ENCODE measurements around the gene PLEKHG5. TPM values are rescaled to one million over a fixed set of nuclear protein-coding genes. Genes with fewer than 3 reads are reported as not detected.
"Not testable (repeated sequence)": the region's sequence is repeated elsewhere in the genome, so short reads cannot be mapped to it uniquely, and the experiment has no call there.

PLEKHG5 gene
- total RNA-seq, 1 donor from 2014 or later: 1.9 TPM

DNA sequence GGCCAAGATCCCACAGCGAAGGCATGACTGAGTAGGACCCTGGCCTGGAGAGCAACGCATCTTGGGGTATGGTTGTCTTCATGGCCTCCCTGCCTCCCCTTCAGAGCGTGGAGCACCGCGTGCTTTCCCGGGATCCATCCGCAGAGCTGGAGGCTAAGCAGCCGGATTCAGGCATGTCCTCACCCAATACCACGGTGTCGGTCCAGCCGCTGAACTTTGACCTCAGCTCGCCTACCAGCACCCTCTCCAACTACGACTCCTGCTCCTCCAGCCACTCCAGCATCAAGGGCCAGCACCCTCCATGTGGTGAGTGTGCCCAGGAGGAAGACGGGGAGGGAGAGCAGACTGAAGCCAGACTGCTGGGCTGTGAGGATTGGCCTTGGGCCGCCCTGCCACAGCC, 47.1 kb downstream of the PLEKHG5 start:
- no peak overlapping the region for H3K27ac Mint-ChIP-seq
- no peaks in the 10 kb centered on the region for H3K36me3 Mint-ChIP-seq (ENCODE audit: low read depth)
- H3K4me1 Mint-ChIP-seq: peaks cover 11% of the 10 kb centered on the region
- DNase-seq: no peak
- no peak overlapping the region for H3K4me3 Mint-ChIP-seq
- no peaks in the 10 kb centered on the region for H3K9me3 Mint-ChIP-seq
- intact Hi-C loops (cut with micrococcal nuclease): no loop called here
- H3K27me3 Mint-ChIP-seq: peaks cover 34% of the 10 kb centered on the region

GRCh38 chr1:6443339-6444115, 47.9 kb downstream of the PLEKHG5 start:
- no peaks in the 10 kb centered on the region for H3K36me3 Mint-ChIP-seq (ENCODE audit: low read depth)
- H3K27ac Mint-ChIP-seq: no peak overlapping the region
- no peaks in the 10 kb centered on the region for H3K9me3 Mint-ChIP-seq
- DNase-seq: no peak
- intact Hi-C loops (cut with micrococcal nuclease): no loop called here
- peaks cover 8% of the 10 kb centered on the region for H3K4me1 Mint-ChIP-seq
- H3K4me3 Mint-ChIP-seq: no peak overlapping the region
- H3K27me3 Mint-ChIP-seq: peaks cover 34% of the 10 kb centered on the region

- peaks cover 34% of the 10 kb centered on the region for H3K27me3 Mint-ChIP-seq
- H3K9me3 Mint-ChIP-seq: no peaks in the 10 kb centered on the region
- no peak overlapping the region for H3K27ac Mint-ChIP-seq
- intact Hi-C loops (cut with micrococcal nuclease): no loop called here
- no peak overlapping the region for H3K4me3 Mint-ChIP-seq
- H3K4me1 Mint-ChIP-seq: peaks cover 10% of the 10 kb centered on the region
- no peak for DNase-seq
- no peaks in the 10 kb centered on the region for H3K36me3 Mint-ChIP-seq (ENCODE audit: low read depth)
These were observed 49.9 kb downstream of the PLEKHG5 start for GRCh38 chr1:6441586-6441985.

GRCh38 chr1:6440198-6441126, 51.0 kb downstream of the PLEKHG5 start:
- Mint-ChIP-seq H3K4me1 (peaks cover 10% of the 10 kb centered on the region), H3K9me3 (no peaks in the 10 kb centered on the region), H3K27me3 (peaks cover 28% of the 10 kb centered on the region), H3K4me3 (peak overlapping the region; percentile 37), H3K27ac (no peak overlapping the region), H3K36me3 (ENCODE audit: low read depth) (no peaks in the 10 kb centered on the region)
- peak; percentile 92 for DNase-seq
- intact Hi-C loops (cut with micrococcal nuclease): no loop called here

- Mint-ChIP-seq H3K27me3 (peaks cover 34% of the 10 kb centered on the region), H3K4me3 (no peak overlapping the region), H3K36me3 (ENCODE audit: low read depth) (no peaks in the 10 kb centered on the region), H3K27ac (peak overlapping the region; percentile 58), H3K4me1 (peaks cover 10% of the 10 kb centered on the region), H3K9me3 (no peaks in the 10 kb centered on the region)
- peak; percentile 93 for DNase-seq
- intact Hi-C loops (cut with micrococcal nuclease): loop anchor here (1.0 kb wide), 1 partner anchor 192 kb away; no protein-coding TSS in a partner anchor
These were observed 53.4 kb downstream of the PLEKHG5 start for GRCh38 chr1:6438047-6438525.

GRCh38 chr1:6437012-6437700, 54.3 kb downstream of the PLEKHG5 start:
- H3K4me1 Mint-ChIP-seq: peaks cover 10% of the 10 kb centered on the region
- H3K9me3 Mint-ChIP-seq; H3K36me3 Mint-ChIP-seq (ENCODE audit: low read depth); DNase-seq; H3K4me3 Mint-ChIP-seq; intact Hi-C loops (cut with micrococcal nuclease); H3K27ac Mint-ChIP-seq: not testable (repeated sequence)
- H3K27me3 Mint-ChIP-seq: peaks cover 34% of the 10 kb centered on the region

GRCh38 chr1:6436277-6436676, 55.2 kb downstream of the PLEKHG5 start:
- peaks cover 10% of the 10 kb centered on the region for H3K4me1 Mint-ChIP-seq
- H3K4me3 Mint-ChIP-seq; intact Hi-C loops (cut with micrococcal nuclease); H3K9me3 Mint-ChIP-seq; DNase-seq; H3K27ac Mint-ChIP-seq; H3K36me3 Mint-ChIP-seq (ENCODE audit: low read depth): not testable (repeated sequence)
- H3K27me3 Mint-ChIP-seq: peaks cover 29% of the 10 kb centered on the region

GRCh38 chr1:6435547-6435946, 55.9 kb downstream of the PLEKHG5 start:
- intact Hi-C loops (cut with micrococcal nuclease): no loop called here
- no peaks in the 10 kb centered on the region for H3K36me3 Mint-ChIP-seq (ENCODE audit: low read depth)
- peaks cover 8% of the 10 kb centered on the region for H3K4me1 Mint-ChIP-seq
- DNase-seq: no peak
- no peaks in the 10 kb centered on the region for H3K9me3 Mint-ChIP-seq
- no peak overlapping the region for H3K27ac Mint-ChIP-seq
- H3K27me3 Mint-ChIP-seq: peaks cover 28% of the 10 kb centered on the region
- no peak overlapping the region for H3K4me3 Mint-ChIP-seq

DNA sequence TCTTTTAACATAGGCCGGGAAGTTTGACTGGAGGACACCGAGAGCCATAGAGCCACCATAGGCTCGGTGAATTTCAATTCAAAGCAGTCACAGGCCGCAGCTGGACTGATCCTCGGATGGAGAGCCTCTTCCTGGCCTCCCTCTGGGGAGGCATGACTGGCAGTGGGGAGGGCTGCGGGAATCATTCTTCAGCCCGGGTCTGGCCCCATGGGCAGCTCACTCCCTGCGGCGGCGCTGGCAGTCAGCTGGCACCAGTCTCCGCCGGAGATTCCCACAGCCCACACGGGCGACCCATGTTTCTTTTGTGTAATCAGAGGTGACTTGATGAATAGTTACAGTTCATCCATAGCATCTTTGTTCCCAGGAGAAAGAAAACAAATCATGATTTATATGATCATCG, 56.3 kb downstream of the PLEKHG5 start:
- H3K27me3 Mint-ChIP-seq: peaks cover 31% of the 10 kb centered on the region
- peaks cover 8% of the 10 kb centered on the region for H3K4me1 Mint-ChIP-seq
- intact Hi-C loops (cut with micrococcal nuclease): no loop called here
- no peak for DNase-seq
- no peaks in the 10 kb centered on the region for H3K9me3 Mint-ChIP-seq
- H3K36me3 Mint-ChIP-seq (ENCODE audit: low read depth): no peaks in the 10 kb centered on the region
- H3K4me3 Mint-ChIP-seq: no peak overlapping the region
- H3K27ac Mint-ChIP-seq: no peak overlapping the region

- DNase-seq: no peak
- H3K36me3 Mint-ChIP-seq (ENCODE audit: low read depth): no peaks in the 10 kb centered on the region
- peaks cover 27% of the 10 kb centered on the region for H3K27me3 Mint-ChIP-seq
- H3K4me3 Mint-ChIP-seq: no peak overlapping the region
- no peaks in the 10 kb centered on the region for H3K9me3 Mint-ChIP-seq
- intact Hi-C loops (cut with micrococcal nuclease): no loop called here
- no peak overlapping the region for H3K27ac Mint-ChIP-seq
- H3K4me1 Mint-ChIP-seq: peaks cover 5% of the 10 kb centered on the region
These were observed 57.3 kb downstream of the PLEKHG5 start for GRCh38 chr1:6434186-6434585.

DNA sequence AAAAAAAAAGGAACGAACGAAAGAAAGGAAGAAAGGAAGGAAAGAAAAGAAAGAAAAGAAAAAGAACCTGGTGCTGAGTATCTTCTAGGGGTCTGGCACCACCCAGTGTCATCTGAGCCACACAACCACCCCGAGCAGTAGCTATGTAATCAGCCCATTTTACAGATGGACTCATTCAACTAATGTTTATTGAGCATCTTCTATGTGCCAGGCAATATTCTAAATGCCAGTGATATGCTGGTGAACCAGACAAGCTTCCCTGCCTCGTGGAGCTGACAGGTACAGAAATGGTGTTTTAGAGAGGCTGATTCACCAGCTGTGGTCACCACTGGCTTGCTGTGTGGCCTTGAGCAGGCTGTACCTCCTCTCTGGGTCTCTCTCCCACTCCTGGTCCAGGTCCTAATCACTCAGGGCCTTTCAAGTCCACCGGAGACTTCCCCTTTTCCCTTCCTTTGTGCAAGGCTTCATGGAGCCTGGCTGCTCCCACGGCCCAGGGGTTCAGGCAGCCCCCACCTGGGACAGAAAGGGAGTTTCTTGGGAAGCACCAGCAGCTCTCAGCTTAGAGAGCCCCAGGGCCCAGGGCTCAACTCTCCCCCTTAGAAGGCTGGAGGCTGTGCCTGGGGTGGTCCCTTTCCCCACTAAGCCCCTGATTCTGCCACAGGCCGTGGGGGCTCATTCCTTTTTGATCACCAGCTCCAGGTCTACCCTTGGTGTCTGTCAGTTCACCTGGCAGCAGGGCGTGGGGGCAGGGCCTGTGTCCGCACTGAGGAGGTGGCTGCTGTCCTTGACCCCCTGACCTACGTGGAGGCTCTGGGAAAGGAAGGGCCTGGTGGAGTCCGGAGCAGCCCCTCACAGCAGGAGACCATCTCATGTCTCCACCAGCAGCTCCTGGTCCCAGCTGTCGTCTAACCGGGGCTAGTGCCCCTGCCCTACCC, 59.6 kb downstream of the PLEKHG5 start:
- DNase-seq; H3K4me1 Mint-ChIP-seq; H3K36me3 Mint-ChIP-seq (ENCODE audit: low read depth); intact Hi-C loops (cut with micrococcal nuclease); H3K9me3 Mint-ChIP-seq; H3K27ac Mint-ChIP-seq; H3K4me3 Mint-ChIP-seq: not testable (repeated sequence)
- peaks cover 21% of the 10 kb centered on the region for H3K27me3 Mint-ChIP-seq

DNA sequence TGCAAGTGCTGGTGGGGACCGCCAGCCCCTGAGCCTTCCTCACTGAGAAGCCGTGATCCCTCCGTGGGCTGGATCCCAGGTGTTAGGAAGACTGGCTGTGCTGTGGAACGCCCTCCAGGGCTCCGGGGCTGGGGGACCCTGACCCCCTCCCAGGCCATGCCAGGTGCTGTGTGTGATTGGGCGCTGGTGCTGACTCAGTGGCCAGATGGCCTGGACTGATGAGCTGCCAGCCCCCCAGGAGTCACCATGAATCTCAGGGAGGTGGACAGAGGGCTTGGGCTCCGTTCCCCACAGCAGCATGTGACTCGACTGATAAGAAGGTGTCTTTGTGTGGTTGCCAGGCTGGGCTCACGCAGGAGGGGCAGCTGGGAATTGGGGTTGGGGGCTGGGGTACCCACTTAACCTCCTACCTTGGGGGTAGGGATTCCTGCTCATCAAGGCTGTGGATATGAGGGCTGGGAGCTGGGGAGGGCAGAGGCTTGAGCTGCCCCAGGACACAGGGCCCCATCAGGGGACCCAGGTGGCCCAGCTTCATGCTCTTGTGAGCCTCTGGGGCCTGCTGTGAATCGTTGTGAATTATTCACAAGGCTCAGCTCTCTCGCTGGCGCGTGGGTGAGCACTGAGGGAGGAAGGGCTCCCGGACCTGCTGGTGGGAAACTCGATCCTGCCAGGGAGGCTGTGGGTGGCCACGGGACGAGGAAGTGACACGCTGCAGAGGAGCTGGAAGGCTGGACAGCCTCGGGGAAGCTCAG, 61.6 kb downstream of the PLEKHG5 start:
- H3K36me3 Mint-ChIP-seq (ENCODE audit: low read depth); H3K4me1 Mint-ChIP-seq; H3K27ac Mint-ChIP-seq; intact Hi-C loops (cut with micrococcal nuclease); DNase-seq; H3K4me3 Mint-ChIP-seq; H3K9me3 Mint-ChIP-seq: not testable (repeated sequence)
- peaks cover 25% of the 10 kb centered on the region for H3K27me3 Mint-ChIP-seq

Data from activated CD4-positive, alpha-beta T cell treated with anti-CD3 and anti-CD28 coated beads, Interleukin-2, amount 10 ng/mL, durations not matched to agents 24 days and 14 days (primary cell).